ENCODE measurements around the gene TRPC4. TPM values are rescaled to one million over a fixed set of nuclear protein-coding genes. Genes with fewer than 3 reads are reported as not detected.

TRPC4 gene
- total RNA-seq, 1 experiment from 2014 or later = 0.22 TPM

DNA sequence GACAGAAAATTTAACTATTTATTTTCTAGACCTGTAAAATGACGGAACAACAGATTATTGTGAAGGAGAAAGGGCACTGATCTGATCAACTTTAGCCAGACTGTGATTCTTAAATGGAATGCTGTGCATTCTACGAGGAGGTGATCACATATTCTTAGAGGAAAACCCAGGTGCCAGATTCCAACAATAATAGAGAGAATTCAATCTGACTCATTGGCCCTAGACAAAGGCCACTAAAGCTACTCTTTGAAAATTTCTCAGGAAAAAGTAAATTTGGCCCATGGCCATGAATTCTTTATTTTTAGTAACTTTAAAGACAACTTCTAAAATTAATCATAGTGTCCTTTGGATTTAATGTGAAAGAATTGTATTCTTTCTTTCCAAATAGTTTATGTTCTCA lies 212.4 kb downstream of the TRPC4 start:
- DNase-seq = peak; percentile 85
- Histone ChIP-seq H3K4me1 (ENCODE audit: insufficient read depth, low read length) (peaks cover 38% of the 10 kb centered on the region), H3K27ac (ENCODE audit: low read length) (peak overlapping the region; percentile 97), H3K4me3 (ENCODE audit: low read length) (peak overlapping the region; percentile 25; the same call in 1 of the 2 replicates), H2AFZ (ENCODE audit: low read length) (no peak overlapping the region), H3K9me3 (ENCODE audit: low read length) (no peaks in the 10 kb centered on the region), H3K27me3 (ENCODE audit: low read length) (no peaks in the 10 kb centered on the region), H3K79me2 (ENCODE audit: low read length) (no peaks in the 10 kb centered on the region), H3K4me2 (ENCODE audit: low read length) (peak overlapping the region; percentile 70), H3K36me3 (ENCODE audit: low read depth, low read length) (no peaks in the 10 kb centered on the region), H3F3A (ENCODE audit: low read length, unreplicated experiment) (peaks cover 4% of the 10 kb centered on the region), H3K9me2 (replicated peaks; ENCODE audit: low read length) (no peaks in the 10 kb centered on the region), H4K20me1 (ENCODE audit: low read length) (no peaks in the 10 kb centered on the region), H3K9ac (ENCODE audit: low read length) (peak overlapping the region; percentile 72)
- ATAC-seq = peak; percentile 59
- BruUV-seq (replicated peaks) = no TSS peak
- intact Hi-C loops (cut with micrococcal nuclease) = no loop called here
- ChIA-PET POLR2A (ENCODE audit: unreplicated experiment) (interaction anchor here (0.7 kb wide), 1 partner anchor 526 kb away, joined by 3 read pairs; no protein-coding TSS in a partner anchor), CTCF (interaction anchor here (0.6 kb wide), 1 partner anchor 925 kb away, joined by 3 read pairs; no protein-coding TSS in a partner anchor)
- TF ChIP-seq EZH2 (IDR thresholded peaks at IDR 0.05; ENCODE audit: low read length, unreplicated experiment) (no peak), EZH2phosphoT487 (IDR thresholded peaks at IDR 0.05; ENCODE audit: borderline replicate concordance, low read length) (no peak)
- TF ChIP-seq, protein P1, sequence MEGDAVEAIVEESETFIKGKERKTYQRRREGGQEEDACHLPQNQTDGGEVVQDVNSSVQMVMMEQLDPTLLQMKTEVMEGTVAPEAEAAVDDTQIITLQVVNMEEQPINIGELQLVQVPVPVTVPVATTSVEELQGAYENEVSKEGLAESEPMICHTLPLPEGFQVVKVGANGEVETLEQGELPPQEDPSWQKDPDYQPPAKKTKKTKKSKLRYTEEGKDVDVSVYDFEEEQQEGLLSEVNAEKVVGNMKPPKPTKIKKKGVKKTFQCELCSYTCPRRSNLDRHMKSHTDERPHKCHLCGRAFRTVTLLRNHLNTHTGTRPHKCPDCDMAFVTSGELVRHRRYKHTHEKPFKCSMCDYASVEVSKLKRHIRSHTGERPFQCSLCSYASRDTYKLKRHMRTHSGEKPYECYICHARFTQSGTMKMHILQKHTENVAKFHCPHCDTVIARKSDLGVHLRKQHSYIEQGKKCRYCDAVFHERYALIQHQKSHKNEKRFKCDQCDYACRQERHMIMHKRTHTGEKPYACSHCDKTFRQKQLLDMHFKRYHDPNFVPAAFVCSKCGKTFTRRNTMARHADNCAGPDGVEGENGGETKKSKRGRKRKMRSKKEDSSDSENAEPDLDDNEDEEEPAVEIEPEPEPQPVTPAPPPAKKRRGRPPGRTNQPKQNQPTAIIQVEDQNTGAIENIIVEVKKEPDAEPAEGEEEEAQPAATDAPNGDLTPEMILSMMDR (conservative IDR thresholded peaks at IDR 0.05; ENCODE audit: low read depth, low read length) = no peak

GRCh38 chr13:37656247-37656940 lies 213.2 kb downstream of the TRPC4 start:
- DNase-seq (peak; percentile 88), ATAC-seq (peak; percentile 97)
- no TSS peak for BruUV-seq (replicated peaks)
- Histone ChIP-seq H3K9me2 (replicated peaks; ENCODE audit: low read length) (no peaks in the 10 kb centered on the region), H3F3A (ENCODE audit: low read length, unreplicated experiment) (peaks cover 4% of the 10 kb centered on the region), H3K9me3 (ENCODE audit: low read length) (no peaks in the 10 kb centered on the region), H3K9ac (ENCODE audit: low read length) (peak overlapping the region; percentile 72), H4K20me1 (ENCODE audit: low read length) (no peaks in the 10 kb centered on the region), H3K27me3 (ENCODE audit: low read length) (no peaks in the 10 kb centered on the region), H3K4me2 (ENCODE audit: low read length) (peak overlapping the region; percentile 70), H3K36me3 (ENCODE audit: low read depth, low read length) (no peaks in the 10 kb centered on the region), H3K79me2 (ENCODE audit: low read length) (no peaks in the 10 kb centered on the region), H2AFZ (ENCODE audit: low read length) (no peak overlapping the region), H3K4me1 (ENCODE audit: insufficient read depth, low read length) (peaks cover 45% of the 10 kb centered on the region), H3K4me3 (ENCODE audit: low read length) (no peak overlapping the region), H3K27ac (ENCODE audit: low read length) (peak overlapping the region; percentile 97)
- POLR2A ChIA-PET (ENCODE audit: unreplicated experiment) = interaction anchor here (0.7 kb wide), 1 partner anchor 527 kb away, joined by 3 read pairs; no protein-coding TSS in a partner anchor
- CTCF ChIA-PET = interaction anchor here (0.6 kb wide), 1 partner anchor 926 kb away, joined by 3 read pairs; no protein-coding TSS in a partner anchor
- intact Hi-C loops (cut with micrococcal nuclease) = no loop called here
- no peak for TF ChIP-seq EZH2phosphoT487 (IDR thresholded peaks at IDR 0.05; ENCODE audit: borderline replicate concordance, low read length)
- TF ChIP-seq, protein P1 (conservative IDR thresholded peaks at IDR 0.05; ENCODE audit: low read depth, low read length) = no peak
- no peak for TF ChIP-seq EZH2 (IDR thresholded peaks at IDR 0.05; ENCODE audit: low read length, unreplicated experiment)

- BruUV-seq (replicated peaks) = no TSS peak
- peak; percentile 30 for DNase-seq
- H3F3A ChIP-seq (ENCODE audit: low read length, unreplicated experiment) = peaks cover 4% of the 10 kb centered on the region
- TF ChIP-seq EZH2phosphoT487 (IDR thresholded peaks at IDR 0.05; ENCODE audit: borderline replicate concordance, low read length) (no peak), EZH2 (IDR thresholded peaks at IDR 0.05; ENCODE audit: low read length, unreplicated experiment) (no peak)
- TF ChIP-seq, protein P1 (conservative IDR thresholded peaks at IDR 0.05; ENCODE audit: low read depth, low read length) = no peak
- H3K27ac ChIP-seq (ENCODE audit: low read length) = peak overlapping the region; percentile 44
- no peaks in the 10 kb centered on the region for H3K79me2 ChIP-seq (ENCODE audit: low read length)
- H3K36me3 ChIP-seq (ENCODE audit: low read depth, low read length) = no peaks in the 10 kb centered on the region
- ChIA-PET CTCF (no interaction called here), POLR2A (ENCODE audit: unreplicated experiment) (no interaction called here)
- H3K4me2 ChIP-seq (ENCODE audit: low read length) = peak overlapping the region; percentile 34; the same call in 1 of the 2 replicates
- peaks cover 60% of the 10 kb centered on the region for H3K4me1 ChIP-seq (ENCODE audit: insufficient read depth, low read length)
- ATAC-seq = no peak
- intact Hi-C loops (cut with micrococcal nuclease) = no loop called here
- H2AFZ ChIP-seq (ENCODE audit: low read length) = no peak overlapping the region
- H3K9me2 ChIP-seq (replicated peaks; ENCODE audit: low read length) = no peaks in the 10 kb centered on the region
- no peaks in the 10 kb centered on the region for H3K27me3 ChIP-seq (ENCODE audit: low read length)
- H3K9me3 ChIP-seq (ENCODE audit: low read length) = no peaks in the 10 kb centered on the region
- no peak overlapping the region for H3K9ac ChIP-seq (ENCODE audit: low read length)
- H3K4me3 ChIP-seq (ENCODE audit: low read length) = no peak overlapping the region
- H4K20me1 ChIP-seq (ENCODE audit: low read length) = no peaks in the 10 kb centered on the region
These were observed 217.0 kb downstream of the TRPC4 start for GRCh38 chr13:37652596-37652995.
